ENCODE measurements around the gene CCDC34.
"Not testable (repeated sequence)": the region's sequence is repeated elsewhere in the genome, so short reads cannot be mapped to it uniquely, and the experiment has no call there.

Gene CCDC34

DNA sequence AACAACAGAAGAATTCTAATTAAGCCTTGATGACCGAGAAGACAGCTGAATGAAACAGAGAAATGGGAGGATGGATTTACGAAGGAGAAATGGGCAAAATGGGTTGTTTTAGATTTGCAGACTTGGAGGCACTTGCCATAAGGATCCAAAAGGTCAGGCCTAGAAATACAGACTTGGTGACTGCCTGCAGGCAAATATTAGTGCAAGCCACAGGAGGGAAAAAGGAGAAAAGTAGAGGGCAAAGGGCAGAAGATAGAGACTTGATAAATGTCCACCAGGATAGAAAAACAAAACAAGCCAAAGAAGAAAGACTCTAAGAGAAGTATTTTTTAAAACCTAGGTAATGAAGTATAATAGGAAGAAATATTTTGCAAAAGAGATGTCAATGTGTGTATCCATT lies 13.1 kb downstream of the CCDC34 start:
- Histone ChIP-seq H3K4me1 (ENCODE audit: insufficient read depth, low read length) (peaks cover 15% of the 10 kb centered on the region), H3K4me3 (ENCODE audit: low read length) (no peak overlapping the region), H3K27me3 (ENCODE audit: insufficient read depth, low read length) (no peaks in the 10 kb centered on the region), H3K36me3 (ENCODE audit: insufficient read depth, low read length) (peaks cover 21% of the 10 kb centered on the region), H2AFZ (ENCODE audit: low read depth, low read length) (no peak overlapping the region), H3K9me3 (ENCODE audit: low read length) (no peaks in the 10 kb centered on the region)

DNA sequence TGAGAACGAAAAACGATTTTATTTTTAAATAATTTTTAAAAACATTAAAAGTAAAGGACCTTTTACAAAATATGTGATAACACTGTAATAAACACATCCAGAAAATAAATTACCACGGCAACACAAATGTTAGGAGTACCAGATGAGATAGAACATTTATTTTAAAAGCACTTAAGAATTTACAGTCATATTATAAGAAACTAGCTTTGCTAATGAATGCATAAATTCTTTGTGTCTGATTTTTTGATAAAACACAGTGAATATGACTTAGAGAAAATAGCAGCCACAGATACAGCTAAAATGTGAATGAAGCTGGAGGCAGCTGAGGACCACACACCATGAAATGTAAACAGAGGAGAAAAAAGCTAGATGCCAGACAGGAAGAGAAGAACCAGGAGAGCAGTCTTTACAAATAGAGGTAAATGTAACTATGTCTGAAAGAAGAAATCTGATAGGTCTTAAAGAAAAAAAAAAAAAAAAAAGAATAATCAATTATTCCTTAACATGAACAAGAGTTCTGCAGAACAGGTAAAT lies 14.6 kb downstream of the CCDC34 start:
- H3K27me3 ChIP-seq (ENCODE audit: insufficient read depth, low read length) = no peaks in the 10 kb centered on the region
- H3K36me3 ChIP-seq (ENCODE audit: insufficient read depth, low read length) = peaks cover 19% of the 10 kb centered on the region
- peaks cover 15% of the 10 kb centered on the region for H3K4me1 ChIP-seq (ENCODE audit: insufficient read depth, low read length)
- H3K9me3 ChIP-seq (ENCODE audit: low read length) = no peaks in the 10 kb centered on the region
- no peak overlapping the region for H2AFZ ChIP-seq (ENCODE audit: low read depth, low read length)
- no peak overlapping the region for H3K4me3 ChIP-seq (ENCODE audit: low read length)

DNA sequence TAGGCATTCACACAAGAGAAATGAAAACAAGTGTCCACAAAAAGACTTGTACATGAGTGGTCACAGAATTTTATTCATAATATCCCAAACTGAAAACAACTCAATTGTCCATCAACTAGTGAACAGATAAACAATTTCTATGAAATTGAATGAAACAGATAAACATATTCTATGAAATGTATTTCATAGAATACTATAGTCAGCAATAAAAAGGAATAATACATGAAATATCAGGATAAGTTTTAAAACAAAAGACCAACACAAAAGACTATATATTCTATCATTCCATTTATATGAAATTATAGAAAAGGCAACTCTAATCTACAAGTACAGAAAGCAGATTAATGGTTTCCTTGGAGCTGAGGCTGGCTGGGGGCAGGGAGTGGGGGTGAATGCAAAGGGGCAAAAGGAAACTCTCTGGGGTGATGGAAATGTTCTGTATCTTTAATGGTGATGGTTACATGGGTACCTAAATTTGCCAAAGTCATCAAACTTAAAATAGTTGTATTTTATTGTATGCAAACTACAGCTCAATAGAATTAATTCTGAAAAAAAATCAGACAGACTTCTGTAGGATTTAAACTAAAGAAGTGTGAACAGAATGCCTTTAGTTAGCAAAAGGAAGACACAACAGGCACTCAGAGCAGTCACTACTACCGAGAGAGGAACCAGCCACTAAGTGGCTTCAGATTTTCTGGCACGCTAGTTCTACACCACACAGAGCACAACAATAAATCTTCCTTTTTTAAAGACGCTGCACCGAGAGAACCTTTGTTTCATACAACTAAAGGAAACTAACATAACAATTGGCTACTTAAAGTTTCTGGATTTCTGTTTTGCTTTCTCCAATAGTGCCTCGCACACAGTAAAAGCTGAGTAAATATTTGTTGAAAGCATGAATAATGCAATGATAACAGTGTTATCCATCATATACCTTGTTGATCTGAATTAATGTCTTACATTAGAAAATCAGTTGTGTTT lies 15.4 kb downstream of the CCDC34 start:
- Histone ChIP-seq H3K9me3 (ENCODE audit: low read length) (no peaks in the 10 kb centered on the region), H3K4me1 (ENCODE audit: insufficient read depth, low read length) (peaks cover 15% of the 10 kb centered on the region), H2AFZ (ENCODE audit: low read depth, low read length) (no peak overlapping the region), H3K36me3 (ENCODE audit: insufficient read depth, low read length) (peaks cover 15% of the 10 kb centered on the region), H3K27me3 (ENCODE audit: insufficient read depth, low read length) (no peaks in the 10 kb centered on the region), H3K4me3 (ENCODE audit: low read length) (no peak overlapping the region)

DNA sequence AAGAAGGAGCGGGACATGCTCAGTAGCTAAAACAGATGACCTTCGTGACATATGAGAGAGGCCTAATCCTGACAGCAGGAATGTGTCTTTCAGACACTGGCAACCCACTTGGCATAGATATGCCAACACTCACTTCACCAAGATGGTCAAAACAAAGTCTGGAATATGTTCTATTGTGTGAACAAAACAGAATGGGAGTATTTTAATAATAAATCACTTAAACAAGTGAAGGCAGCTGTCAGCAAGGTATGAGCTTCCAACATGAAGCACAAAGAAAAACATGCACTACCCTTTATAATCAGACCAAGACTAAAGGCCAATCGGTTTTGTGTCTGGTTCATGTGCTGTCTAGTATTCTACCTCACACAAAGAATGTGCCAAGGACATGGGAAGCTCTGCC lies 23.1 kb downstream of the CCDC34 start:
- H3K36me3 ChIP-seq (ENCODE audit: insufficient read depth, low read length) = peaks cover 44% of the 10 kb centered on the region
- no peak overlapping the region for H2AFZ ChIP-seq (ENCODE audit: low read depth, low read length)
- H3K4me1 ChIP-seq (ENCODE audit: insufficient read depth, low read length) = no peaks in the 10 kb centered on the region
- no peaks in the 10 kb centered on the region for H3K27me3 ChIP-seq (ENCODE audit: insufficient read depth, low read length)
- no peak overlapping the region for H3K4me3 ChIP-seq (ENCODE audit: low read length)
- H3K9me3 ChIP-seq (ENCODE audit: low read length) = peaks cover 2% of the 10 kb centered on the region

DNA sequence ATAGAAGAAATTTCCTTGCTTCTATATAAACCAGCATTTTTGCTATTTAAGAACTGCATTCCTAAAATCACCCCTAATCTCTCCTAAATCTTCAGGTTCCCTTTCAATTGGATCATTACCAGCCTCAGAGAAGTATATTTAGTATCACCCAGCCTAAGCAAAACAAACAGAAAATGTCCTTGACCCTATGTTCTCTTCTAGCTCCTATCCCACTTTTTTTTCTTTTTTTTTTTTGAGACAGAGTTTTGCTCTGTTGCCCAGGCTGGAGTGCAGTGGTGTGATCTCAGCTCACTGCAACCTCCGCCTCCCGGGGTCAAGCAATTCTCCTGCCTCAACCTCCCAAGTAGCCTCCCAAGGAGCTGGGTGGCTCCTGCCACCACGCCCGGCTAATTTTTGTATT lies 28.3 kb downstream of the CCDC34 start:
- H3K4me1 ChIP-seq (ENCODE audit: insufficient read depth, low read length); H3K9me3 ChIP-seq (ENCODE audit: low read length); H3K4me3 ChIP-seq (ENCODE audit: low read length); H2AFZ ChIP-seq (ENCODE audit: low read depth, low read length); H3K27me3 ChIP-seq (ENCODE audit: insufficient read depth, low read length): not testable (repeated sequence)
- peaks cover 32% of the 10 kb centered on the region for H3K36me3 ChIP-seq (ENCODE audit: insufficient read depth, low read length)

DNA sequence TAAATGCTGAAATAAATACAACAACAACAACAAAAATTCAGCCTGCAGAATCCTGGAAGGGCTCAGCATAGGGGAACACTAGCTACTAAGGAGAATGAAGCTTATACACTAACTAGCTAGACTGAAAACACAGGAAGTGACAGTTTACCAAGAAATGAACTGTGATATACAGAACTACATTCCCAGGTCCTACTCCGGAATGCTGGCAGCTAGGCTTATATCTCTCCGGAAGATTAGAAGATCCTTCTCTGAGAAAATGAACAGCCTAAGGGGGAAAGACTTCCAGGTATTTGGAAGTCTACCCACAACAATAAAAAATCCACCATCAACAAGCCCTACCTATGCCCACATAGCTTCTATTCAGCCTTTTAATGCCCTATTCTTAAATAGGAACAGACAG lies 31.0 kb downstream of the CCDC34 start:
- H3K27me3 ChIP-seq (ENCODE audit: insufficient read depth, low read length) = no peaks in the 10 kb centered on the region
- H3K9me3 ChIP-seq (ENCODE audit: low read length) = peaks cover 2% of the 10 kb centered on the region
- no peaks in the 10 kb centered on the region for H3K4me1 ChIP-seq (ENCODE audit: insufficient read depth, low read length)
- H3K4me3 ChIP-seq (ENCODE audit: low read length) = no peak overlapping the region
- H2AFZ ChIP-seq (ENCODE audit: low read depth, low read length) = no peak overlapping the region
- H3K36me3 ChIP-seq (ENCODE audit: insufficient read depth, low read length) = peaks cover 23% of the 10 kb centered on the region

DNA sequence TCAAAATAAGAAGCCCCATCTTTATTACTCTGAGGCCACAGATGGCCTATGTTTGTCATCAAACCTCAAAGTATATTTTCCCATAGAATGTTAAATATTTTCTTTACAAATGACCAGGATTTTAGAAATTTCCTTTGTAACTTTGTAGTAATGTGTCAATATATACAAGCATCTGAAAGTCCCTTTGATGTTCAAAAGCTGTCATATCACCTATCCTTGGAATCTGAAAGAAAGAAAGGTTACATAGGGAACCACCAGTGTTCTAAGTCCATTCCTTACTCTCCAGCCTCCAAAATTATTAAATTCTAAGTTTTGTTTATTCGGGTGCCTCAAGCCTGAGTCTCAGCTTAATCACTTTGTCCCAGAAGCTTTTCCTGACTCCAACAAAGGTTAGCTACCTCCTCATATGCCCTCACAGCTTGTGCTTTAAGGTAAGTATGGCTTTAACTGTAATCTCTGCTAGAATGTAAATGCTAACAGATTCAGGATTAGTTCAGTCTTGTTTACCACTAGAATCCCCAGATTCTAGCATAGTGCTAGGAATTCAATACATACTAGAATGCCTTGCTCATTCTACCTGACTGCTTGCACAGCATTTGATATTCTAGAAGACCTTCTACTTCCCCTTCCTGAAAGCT lies 32.3 kb downstream of the CCDC34 start:
- peaks cover 12% of the 10 kb centered on the region for H3K36me3 ChIP-seq (ENCODE audit: insufficient read depth, low read length)
- no peaks in the 10 kb centered on the region for H3K27me3 ChIP-seq (ENCODE audit: insufficient read depth, low read length)
- H3K4me3 ChIP-seq (ENCODE audit: low read length) = no peak overlapping the region
- H2AFZ ChIP-seq (ENCODE audit: low read depth, low read length) = no peak overlapping the region
- H3K4me1 ChIP-seq (ENCODE audit: insufficient read depth, low read length) = no peaks in the 10 kb centered on the region
- peaks cover 2% of the 10 kb centered on the region for H3K9me3 ChIP-seq (ENCODE audit: low read length)

DNA sequence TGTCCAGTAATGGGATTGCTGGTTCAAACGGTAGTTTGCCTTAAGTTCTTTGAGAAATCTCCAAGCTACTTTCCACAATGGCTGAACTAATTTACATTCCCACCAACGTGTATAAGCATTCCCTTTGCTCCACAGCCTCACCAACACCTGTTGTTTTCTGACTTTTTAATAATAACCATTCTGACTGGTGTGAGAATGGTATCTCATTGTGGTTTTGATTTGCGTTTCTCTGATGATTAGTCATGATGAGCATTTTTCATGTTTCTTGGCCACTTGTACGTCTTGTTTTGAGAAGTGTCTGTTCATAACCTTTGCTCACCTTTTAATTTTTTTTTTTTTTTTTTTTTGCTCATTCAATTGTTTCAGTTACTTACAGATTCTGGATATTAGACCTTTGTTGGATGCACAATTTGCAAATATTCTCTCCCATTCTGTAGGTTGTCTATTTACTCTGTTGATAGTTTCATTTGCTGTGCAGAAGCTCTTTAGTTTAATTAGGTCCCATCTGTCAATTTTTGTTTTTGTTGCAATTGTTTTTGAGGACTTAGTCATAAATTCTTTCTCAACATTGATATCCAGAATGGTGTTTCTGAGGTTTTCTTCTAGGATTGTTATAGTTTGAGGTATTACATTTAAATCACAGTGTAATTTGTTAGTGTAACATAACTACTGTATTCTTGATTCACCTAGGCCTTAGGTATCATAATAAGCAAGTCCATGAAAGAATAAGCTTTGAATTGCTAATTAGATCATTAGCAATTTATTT lies 33.0 kb downstream of the CCDC34 start:
- Histone ChIP-seq H3K4me1 (ENCODE audit: insufficient read depth, low read length) (no peaks in the 10 kb centered on the region), H3K4me3 (ENCODE audit: low read length) (no peak overlapping the region), H3K36me3 (ENCODE audit: insufficient read depth, low read length) (peaks cover 9% of the 10 kb centered on the region), H2AFZ (ENCODE audit: low read depth, low read length) (no peak overlapping the region), H3K27me3 (ENCODE audit: insufficient read depth, low read length) (no peaks in the 10 kb centered on the region), H3K9me3 (ENCODE audit: low read length) (no peaks in the 10 kb centered on the region)

DNA sequence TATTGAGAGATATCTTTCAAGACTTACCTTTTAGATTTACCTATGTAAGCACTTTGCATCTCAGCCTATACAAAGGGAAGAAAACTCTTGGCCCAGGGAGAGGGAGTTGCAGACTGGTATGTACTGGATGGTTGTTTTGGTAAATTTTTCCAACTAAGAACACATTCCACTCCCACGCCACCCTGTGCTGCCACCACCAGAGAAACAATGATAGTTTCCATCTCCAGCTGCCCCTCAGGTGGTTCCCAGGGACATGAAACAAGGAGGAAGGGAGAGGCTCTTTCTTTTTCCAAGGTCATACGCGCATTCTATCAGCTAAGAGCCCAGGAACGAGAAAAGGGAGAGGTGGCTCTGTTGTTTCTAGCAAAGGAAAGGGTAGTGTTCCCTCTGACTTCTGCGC lies 34.4 kb downstream of the CCDC34 start:
- H3K9me3 ChIP-seq (ENCODE audit: low read length) = no peaks in the 10 kb centered on the region
- H3K36me3 ChIP-seq (ENCODE audit: insufficient read depth, low read length) = peaks cover 9% of the 10 kb centered on the region
- H2AFZ ChIP-seq (ENCODE audit: low read depth, low read length) = no peak overlapping the region
- H3K4me1 ChIP-seq (ENCODE audit: insufficient read depth, low read length) = no peaks in the 10 kb centered on the region
- H3K4me3 ChIP-seq (ENCODE audit: low read length) = no peak overlapping the region
- H3K27me3 ChIP-seq (ENCODE audit: insufficient read depth, low read length) = no peaks in the 10 kb centered on the region

DNA sequence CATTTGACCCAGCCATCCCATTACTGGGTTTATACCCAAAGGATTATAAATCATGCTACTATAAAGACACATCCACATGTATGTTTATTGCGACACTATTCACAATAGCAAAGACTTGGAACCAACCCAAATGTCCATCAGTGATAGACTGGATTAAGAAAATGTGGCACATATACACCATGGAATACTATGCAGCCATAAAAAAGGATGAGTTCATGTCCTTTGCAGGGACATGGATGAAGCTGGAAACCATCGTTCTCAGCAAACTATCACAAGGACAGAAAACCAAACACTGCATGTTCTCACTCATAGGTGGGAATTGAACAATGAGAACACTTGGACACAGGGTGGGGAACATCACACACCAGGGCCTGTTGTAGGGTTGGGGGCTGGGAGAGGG lies 36.0 kb downstream of the CCDC34 start:
- H3K4me1 ChIP-seq (ENCODE audit: insufficient read depth, low read length); H3K4me3 ChIP-seq (ENCODE audit: low read length); H3K36me3 ChIP-seq (ENCODE audit: insufficient read depth, low read length); H2AFZ ChIP-seq (ENCODE audit: low read depth, low read length); H3K27me3 ChIP-seq (ENCODE audit: insufficient read depth, low read length); H3K9me3 ChIP-seq (ENCODE audit: low read length): not testable (repeated sequence)

DNA sequence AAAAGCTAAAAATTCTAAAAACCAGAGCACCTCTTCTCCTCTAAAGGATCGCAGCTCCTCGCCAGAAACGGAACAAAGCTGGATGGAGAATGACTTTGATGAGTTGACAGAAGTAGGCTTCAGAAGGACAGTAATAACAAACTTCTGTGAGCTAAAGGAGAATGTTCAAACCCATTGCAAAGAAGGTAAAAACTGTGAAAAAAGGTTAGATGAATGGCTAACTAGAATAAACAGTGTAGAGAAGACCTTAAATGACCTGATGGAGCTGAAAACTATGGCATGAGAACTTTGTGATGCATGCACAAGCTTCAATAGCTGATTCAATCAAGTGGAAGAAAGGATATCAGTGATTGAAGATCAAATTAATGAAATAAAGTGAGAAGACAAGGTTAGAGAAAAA lies 40.8 kb downstream of the CCDC34 start:
- H3K9me3 ChIP-seq (ENCODE audit: low read length); H2AFZ ChIP-seq (ENCODE audit: low read depth, low read length); H3K36me3 ChIP-seq (ENCODE audit: insufficient read depth, low read length); H3K4me3 ChIP-seq (ENCODE audit: low read length); H3K4me1 ChIP-seq (ENCODE audit: insufficient read depth, low read length); H3K27me3 ChIP-seq (ENCODE audit: insufficient read depth, low read length): not testable (repeated sequence)

DNA sequence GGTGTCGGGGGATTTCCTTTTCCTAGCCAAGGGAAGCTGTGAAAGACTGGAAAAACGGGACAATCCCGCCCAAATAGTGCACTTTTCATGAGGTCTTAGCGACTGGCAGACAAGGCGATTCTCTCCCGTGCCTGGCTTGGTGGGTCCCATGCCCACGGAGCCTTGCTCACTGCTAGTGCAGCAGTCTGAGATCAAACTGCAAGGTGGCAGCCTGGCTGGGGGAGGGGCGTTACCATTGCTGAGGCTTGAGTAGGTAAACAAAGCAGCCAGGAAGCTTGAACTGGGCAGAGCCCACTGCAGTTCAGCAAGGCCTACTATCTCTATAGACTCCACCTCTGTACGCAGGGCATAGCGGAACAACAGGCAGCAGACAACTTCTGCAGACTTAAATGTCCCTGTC lies 41.7 kb downstream of the CCDC34 start:
- not testable (repeated sequence) for H3K4me3 ChIP-seq (ENCODE audit: low read length); H3K36me3 ChIP-seq (ENCODE audit: insufficient read depth, low read length); H3K9me3 ChIP-seq (ENCODE audit: low read length); H3K4me1 ChIP-seq (ENCODE audit: insufficient read depth, low read length); H3K27me3 ChIP-seq (ENCODE audit: insufficient read depth, low read length); H2AFZ ChIP-seq (ENCODE audit: low read depth, low read length)

DNA sequence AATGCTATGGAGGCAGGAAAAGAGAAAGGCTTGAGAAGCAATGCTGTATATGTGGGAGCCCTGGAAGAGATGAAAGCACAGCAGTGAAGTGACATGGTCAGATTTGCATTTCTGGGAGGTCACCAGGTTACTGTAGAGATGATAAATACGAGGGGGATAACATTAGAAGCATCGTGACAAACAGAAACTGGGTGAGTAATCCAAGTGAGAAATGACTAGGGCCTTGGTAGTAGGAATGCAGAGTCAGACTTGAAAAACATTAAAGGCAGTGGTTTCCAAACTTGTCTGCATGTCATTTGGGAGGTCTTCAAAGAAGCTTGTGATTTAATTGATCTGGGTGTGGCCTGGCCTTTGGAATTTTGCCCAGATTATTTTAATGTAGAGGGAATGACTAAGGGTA lies 43.9 kb downstream of the CCDC34 start:
- Histone ChIP-seq H2AFZ (ENCODE audit: low read depth, low read length) (no peak overlapping the region), H3K36me3 (ENCODE audit: insufficient read depth, low read length) (no peaks in the 10 kb centered on the region), H3K27me3 (ENCODE audit: insufficient read depth, low read length) (no peaks in the 10 kb centered on the region), H3K9me3 (ENCODE audit: low read length) (peaks cover 3% of the 10 kb centered on the region), H3K4me3 (ENCODE audit: low read length) (no peak overlapping the region), H3K4me1 (ENCODE audit: insufficient read depth, low read length) (no peaks in the 10 kb centered on the region)
